COR-L47 (cell line): ENCODE measurements around the gene LTBR.
A peak's percentile ranks its signal among the peaks of the same experiment; 100 is the strongest.

ENCODE experiments used
- DNase-seq: peaks from one replicate; lab custom pipeline; 2025; lab: John Stamatoyannopoulos, UW

LTBR gene

GRCh38 chr12:6368906-6369525 lies 14.9 kb upstream of the LTBR start:
- DNase-seq = no peak

- DNase-seq = no peak
Observed at GRCh38 chr12:6369916-6370575, 13.9 kb upstream of the LTBR start.

DNA sequence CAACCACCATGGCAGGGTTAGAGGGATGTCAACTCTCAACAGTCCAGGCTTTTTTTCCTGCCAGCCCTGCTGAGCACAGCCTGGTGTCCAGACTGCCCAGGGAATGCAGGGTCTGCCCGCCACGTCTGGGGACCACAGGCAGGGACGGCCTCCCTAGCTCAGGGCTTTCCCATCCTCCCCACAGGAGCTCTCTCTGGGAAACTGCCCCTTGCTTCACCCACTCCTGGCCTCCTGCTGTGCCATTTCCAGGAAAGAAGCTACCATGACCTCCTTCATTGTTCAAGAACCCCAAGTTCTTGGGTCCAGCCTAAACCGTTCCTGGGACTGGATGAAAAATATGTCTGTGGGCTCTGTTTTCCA lies 13.4 kb upstream of the LTBR start:
- DNase-seq = no peak

DNA sequence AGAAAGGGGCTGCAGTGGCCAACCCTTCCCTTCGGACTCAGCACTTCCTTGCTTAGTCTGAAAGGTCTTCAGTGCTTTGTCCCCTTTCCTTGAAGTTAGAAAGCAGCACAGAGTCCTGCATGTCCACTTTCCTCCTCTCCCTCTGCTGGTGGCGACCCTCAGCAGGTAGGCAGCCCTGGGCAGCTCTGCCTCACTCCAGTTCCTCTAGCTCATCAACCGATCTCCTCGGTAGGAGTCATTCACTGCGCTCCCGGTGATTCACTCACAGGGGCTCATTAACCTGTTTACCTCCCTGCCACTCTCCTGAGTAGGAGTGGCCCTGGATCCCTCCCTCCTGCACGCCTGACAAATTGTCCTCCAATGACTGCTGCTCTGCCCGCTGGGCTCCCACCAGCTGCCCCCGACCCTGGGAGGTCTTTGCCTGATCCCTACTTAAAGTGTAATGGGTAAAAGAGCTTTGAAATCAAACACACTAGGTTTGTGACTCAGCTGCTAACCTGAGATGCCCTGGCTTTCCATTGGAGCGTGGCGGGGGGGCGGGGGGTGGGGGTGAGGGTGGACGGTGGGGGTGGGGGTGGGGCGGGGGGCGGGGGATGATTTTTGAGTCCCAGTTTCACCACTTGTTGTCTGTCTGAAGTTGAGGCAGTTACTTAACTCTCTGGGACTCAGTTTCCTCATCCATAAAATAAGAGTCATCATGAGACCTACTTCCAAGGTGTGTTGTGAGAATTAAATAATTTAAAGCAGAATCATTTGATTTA lies 12.8 kb upstream of the LTBR start:
- peak; percentile 74 for DNase-seq

- peak; percentile 17 for DNase-seq
Observed at GRCh38 chr12:6372403-6373003, 11.5 kb upstream of the LTBR start.

DNA sequence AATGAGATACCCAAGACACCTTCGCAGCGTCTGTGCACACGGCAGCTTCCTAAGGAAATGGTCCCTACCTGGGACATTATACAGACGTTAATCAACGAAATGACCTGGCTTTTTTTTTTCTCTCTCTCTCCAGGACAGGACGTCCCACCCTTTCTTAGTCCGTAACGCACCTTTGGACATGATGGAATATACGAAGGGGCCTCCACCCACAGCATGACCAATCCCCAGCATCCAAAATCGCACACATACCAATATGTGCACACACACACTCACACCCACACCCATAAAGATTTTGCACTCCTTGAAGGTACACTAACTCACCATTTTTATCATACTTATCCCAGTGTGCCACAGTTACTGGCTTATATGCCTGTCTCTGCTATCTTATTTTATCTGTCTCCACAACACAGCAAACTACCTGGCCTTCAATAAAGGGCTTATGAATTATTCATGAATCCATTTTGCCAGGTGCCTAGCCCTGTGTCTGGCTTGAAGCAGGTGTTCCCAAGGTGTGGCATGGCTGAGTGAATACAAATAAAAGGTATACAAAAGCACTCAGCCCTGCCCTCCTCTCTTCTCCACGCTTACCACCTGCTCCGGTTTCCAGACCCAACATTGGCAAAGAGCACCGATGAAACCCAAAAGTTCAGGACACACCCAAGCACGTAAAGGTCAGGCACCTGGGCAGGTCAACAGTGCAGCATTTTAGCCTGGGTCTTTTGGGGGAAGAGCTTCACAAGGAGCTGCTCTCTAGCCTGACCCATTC lies 10.8 kb upstream of the LTBR start:
- peak; percentile 66 for DNase-seq

- DNase-seq = no peak
Observed at GRCh38 chr12:6374028-6374785, 9.8 kb upstream of the LTBR start.

- no peak for DNase-seq
Observed at GRCh38 chr12:6374786-6375160, 9.2 kb upstream of the LTBR start.

DNA sequence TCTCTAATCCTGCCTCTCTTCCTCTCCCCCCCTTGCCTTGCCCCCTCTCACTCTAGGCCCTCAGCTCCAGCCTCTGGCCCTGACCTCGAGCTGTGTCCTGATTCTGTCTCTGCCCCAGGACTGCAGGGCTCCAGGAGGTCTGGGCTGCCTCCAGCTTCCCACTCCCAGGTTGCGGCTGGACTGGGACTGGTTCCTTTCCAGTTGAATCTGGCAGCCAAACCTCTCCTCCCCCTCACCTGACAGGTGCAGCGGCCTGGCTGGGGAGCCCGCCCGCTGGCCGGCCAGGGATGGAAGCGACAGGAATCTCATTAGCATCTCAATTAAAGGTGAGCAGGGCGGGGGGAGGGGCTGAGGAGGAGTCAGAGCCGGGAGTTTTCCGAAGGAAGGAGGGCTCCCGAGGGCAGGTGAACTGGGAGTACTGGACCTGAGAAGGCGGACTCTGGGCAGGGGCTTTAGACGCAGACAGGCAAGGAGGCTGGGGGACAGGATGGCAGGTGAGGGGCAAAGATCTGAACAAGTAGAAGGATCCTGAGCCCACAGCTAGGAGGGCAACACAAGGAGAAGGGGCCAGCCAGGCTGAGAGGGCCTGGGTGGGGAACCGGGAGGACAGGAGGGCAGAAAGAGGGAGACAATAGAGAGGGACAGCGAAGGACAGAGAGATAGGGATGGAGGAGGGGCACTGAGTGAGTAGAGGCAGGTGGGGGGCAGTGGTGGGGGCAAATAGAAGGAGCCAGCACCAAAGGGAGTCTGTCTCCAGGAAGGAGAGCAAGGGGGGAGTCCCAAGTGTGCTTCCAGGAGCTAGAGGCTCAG lies 8.5 kb upstream of the LTBR start, which contains the start of gene SCNN1A:
TSS of gene SCNN1A (minus strand) at position 295 of the 810 bp plus-strand sequence. CDS start 780 bp downstream, outside the sequence.
- DNase-seq = peak; percentile 55

DNA sequence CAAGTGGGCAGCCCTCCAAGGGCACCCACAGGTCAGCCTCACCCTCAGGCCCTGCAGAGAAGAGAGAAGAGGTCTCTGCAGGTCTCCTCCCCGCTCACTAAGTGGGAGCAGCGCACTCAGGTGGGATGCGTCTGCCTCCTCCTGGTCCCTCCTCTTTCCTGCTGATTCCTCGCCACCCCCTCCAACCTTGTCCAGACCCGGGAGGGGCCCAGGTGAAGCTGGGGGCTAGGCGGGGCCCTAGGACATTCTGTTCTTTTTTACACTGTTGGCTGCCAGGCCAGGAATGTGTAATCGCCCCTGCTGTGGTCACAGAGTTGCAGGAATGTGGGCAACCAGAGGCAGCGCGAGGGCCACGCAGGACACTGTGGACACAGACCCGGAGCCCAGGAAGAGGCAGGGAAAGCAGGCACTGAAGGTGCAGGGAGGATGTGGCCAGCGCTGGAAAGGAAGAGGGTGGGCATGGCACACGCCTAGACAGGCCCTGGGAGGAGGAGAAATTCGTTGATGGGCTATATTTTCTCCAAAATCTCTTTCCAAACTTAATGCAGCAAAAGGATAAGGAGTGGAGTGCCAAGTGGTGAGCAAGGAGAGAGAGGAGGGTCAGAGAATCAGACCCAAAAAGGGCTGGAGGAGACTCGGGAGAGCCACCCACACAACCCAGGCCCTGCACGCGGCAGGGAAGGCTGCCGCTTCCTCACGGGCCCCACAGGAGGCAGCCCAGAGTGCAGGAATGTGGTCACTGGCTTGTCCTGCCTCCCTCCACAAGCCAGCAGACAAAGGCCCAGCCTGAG lies 7.7 kb upstream of the LTBR start:
- DNase-seq = no peak

DNA sequence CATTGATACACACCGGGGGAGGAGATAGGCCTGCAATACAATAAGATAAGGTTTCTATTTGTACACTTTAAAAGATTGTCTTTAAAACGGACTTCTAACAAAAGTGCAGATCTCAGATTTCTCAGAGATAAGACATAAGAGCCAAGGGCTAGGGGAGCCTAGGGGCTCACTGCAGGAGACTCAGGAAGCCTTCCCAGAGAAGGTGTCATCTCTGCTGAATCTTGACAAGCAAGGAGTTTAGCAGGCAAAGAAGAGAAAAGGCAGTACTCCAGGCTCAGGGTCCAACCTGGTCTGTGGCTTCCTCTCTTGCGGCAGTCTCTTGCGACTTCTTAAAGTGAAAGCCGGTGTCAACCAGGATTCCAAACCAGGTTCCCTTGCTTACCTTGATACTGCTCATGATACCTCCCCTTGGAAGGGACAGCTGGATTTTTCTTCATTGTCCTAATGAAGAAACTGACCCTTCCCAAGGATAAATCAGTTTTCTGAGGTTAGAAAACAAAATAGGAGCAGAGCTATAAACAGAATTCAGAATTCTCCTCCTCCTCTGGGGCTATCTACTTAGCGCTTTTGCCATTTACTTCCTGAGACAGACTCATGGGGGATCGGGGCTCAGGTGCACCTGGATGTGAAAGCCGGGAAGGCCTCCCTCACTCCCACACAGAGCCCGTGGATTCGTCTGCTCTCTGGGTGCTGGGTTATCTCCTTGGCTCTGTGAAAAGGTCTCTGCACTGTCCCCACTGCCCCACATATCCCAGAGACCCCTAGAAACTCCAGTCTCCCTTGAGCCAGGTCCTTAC lies 6.9 kb upstream of the LTBR start:
- DNase-seq = no peak

GRCh38 chr12:6377667-6377994 lies 6.3 kb upstream of the LTBR start:
- DNase-seq = no peak

DNA sequence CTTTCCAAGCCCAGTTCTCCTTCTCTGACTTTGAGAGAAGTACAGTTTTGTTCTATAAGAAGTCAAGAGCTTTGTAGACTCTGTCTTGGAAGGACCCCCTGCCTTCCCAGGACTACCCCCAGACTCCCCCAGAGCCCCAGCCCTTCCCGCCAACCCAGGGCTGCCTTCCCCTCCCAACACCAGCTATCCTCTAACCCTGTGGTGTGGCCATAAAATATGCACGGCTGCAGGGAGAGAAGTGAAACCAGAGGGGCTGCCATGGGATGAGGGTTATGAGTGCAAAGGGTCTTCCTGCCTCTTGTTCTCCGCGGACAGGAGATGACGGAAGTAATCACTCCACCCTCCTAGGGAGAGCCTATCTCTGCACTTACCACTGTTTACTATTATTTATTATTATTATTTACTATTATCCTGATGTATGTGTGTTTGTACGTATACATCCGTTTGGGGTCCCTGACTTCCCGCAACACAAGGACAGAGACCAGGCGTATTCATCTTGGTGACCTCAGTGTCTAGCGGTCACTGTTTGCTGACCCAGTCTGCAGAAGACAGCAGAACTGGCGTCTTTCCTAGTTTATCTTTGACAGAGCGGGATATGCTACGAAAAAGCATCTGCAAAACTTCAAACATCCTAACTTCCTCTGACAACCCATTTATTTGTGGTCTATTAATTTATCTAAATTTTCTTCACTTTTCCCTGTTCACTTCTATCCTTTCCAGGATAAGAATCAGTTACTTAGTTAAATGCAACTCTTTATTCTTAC lies 5.1 kb upstream of the LTBR start:
- DNase-seq = no peak

- DNase-seq = no peak
Observed at GRCh38 chr12:6380141-6381121, 3.5 kb upstream of the LTBR start.

GRCh38 chr12:6382371-6382770 lies 1.6 kb upstream of the LTBR start:
- no peak for DNase-seq

DNA sequence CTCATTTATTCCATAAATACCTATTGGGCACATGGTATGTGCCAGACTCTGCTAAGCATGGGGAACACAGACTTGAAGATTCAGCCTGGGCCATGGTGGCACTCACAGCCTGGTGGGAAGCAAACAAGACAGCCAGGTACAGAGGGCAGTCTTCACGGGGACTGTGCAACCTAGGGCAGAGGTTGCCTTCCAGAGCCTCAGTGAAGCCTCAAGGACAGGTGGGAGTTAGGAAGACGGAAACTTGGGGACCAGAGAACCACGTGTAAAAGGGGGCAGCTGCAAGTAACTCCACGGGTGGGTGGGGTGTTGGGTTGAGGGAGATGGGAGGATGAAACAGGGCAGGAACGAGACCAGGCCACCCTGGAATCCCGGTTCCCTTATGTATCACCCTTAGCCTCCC lies 980 bp upstream of the LTBR start:
- no peak for DNase-seq
